NCI-H526 (cell line): Measurements from ENCODE around the gene MYO1G.
"Not testable (repeated sequence)": the region's sequence is repeated elsewhere in the genome, so short reads cannot be mapped to it uniquely, and the experiment has no call there.

ENCODE experiments used
- DNase-seq, 2 experiments: peaks; one replicate each; lab custom pipeline; 2025; lab: John Stamatoyannopoulos, UW

MYO1G gene

GRCh38 chr7:44936322-44936721 is 42.5 kb downstream of the MYO1G start:
- no peak for DNase-seq

DNA sequence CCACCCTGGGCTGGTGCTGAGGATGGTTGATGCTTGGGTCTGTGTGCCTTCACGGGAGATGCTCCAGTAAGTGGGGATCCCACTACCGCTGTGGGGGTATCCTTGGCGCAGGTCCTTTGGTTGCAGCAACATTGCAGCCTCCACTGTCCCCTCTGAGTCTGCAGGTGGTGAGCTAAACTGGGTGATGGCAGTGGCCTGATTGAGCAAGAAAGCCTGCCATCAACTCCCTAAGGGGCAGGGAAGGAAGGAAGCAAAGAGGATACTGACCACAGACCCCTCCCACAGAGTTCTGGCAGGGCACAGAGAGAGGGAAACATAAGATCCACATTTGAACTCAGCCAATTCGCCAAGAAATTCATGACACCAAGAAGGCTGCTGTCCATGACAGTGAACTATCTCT is 43.2 kb downstream of the MYO1G start:
- DNase-seq: no peak

GRCh38 chr7:44935016-44935415 is 43.8 kb downstream of the MYO1G start:
- DNase-seq: no peak

DNA sequence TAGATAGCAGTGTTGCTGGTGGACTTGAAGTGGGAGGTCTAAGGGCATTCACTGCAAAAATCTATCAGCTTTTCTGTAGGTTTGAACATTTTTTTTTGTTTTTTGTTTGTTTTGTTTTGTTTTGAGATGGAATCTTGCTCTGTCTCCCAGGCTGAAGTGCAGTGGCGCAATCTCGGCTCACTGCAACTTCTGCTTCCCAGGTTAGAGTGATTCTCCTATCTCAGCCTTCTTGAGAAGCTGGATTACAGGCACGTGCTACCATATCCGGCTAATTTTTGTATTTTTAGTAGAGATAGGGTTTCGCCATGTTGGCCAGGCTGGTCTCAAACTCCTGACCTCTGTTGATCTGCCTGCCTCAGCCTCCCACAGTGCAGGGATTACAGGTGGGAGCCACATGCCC is 44.3 kb downstream of the MYO1G start:
- not testable (repeated sequence) for DNase-seq

DNA sequence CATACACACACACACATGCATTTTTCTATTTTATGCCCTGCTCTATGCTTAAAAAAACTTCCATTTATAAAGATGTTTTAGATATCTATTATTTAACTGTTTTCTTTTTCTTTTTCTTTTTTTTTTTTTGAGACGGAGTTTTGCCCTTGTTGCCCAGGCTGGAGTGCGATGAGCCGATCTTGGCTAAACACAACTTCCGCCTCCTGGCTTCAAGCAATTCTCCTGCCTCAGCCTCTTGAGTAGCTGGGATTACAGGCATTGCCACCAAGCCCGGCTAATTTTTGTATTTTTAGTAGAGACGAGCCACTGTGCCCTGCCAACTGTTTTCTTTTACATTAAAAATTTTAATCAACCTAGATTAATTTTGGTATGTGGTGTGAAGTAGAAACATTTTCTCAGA is 47.9 kb downstream of the MYO1G start:
- no peak for DNase-seq

- no peak for DNase-seq
Observed at GRCh38 chr7:44922351-44922694, 56.5 kb downstream of the MYO1G start.

DNA sequence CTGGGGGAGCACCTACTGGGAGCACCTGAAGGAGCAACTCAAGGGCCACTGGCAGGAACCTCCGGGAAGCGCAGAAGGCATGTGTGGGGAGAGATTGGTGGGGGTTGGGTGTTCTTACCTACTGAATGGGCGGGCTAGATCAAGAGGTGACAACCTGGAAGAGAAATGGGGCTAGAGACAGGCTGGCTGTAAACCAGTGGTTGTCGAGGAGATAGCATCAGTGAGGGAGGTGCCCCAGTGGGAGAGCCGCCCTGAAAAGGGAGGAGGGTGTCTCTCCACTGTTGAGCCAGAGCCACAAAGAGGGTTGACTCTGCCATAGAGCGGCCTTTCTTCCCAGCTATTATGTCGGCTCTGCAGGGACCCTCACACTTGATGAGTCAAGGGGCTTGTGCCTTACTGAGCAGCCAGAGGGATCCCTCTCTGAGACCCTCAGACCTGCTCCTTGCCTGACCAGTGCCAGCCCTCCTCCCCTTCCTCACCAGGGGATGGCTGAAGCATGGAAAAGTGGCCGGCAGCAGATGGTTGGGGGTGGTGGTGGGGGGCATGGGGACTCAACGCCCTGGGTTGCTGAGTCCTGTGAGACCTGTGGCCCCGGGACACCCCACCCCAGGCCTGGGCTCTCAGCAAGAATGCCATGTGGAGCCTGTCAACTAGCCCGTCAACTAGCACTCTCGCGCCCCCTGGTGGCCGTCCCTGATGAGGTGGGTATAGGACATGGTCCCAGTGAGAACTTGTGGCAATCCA is 57.0 kb downstream of the MYO1G start:
- DNase-seq: peak in 1 of 2 experiments; percentile 75

GRCh38 chr7:44920119-44920518 is 58.7 kb downstream of the MYO1G start:
- no peak for DNase-seq

- DNase-seq: no peak
Observed at GRCh38 chr7:44918029-44918428, 60.8 kb downstream of the MYO1G start.

DNA sequence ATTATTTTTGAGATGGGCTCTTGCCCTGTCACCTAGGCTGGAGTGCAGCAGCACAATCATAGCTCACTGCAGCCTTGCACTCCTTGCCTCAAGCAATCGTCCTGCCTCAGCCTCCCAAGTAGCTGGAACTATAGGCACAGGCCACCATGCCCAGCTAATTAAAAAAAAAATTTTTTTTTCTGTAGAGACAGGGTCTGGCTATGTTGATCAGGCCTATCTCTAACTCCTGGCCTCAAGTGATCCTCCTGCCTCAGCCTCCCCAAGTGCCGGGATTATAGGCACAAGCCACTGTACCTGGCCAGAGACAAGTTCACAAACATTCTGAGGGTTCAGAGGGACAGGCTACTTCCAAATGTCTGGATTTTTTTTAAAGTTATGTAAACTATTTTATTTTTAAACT is 61.4 kb downstream of the MYO1G start:
- no peak for DNase-seq

DNA sequence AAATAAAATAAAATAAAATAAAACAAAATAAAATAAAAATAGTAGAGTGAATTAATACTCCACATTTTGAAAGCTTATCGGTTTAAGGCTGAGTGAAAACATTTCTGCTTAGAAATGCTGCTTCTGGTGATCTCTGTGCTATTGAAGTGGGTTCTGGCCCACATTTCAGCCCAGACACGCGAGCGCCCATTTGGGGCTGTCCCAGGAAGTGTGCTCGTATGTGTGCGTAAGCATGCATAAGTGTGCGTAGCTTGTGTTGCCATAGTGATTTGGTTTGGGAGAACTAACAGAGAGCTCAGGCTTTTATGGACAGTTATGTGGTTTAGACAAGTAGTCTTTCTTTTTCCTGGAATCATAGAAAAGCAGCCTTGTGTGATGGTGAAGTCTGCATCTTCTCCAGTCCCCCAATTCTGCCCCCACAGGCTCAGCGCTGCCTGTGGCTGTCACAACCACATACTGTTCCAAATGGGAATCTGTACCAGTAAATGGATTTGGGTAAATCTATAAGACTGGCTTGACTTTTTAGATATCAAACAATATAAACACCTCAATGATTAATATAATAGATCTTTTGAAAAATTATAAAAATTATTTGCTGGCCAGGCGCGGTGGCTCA is 63.7 kb downstream of the MYO1G start:
- no peak for DNase-seq

- no peak for DNase-seq
Observed at GRCh38 chr7:44912775-44913347, 66.0 kb downstream of the MYO1G start.
